ENCODE measurements around the gene PFN3. TPM values are rescaled to one million over a fixed set of nuclear protein-coding genes. Genes with fewer than 3 reads are reported as not detected.

PFN3 gene
- total and polyA plus RNA-seq, 2 experiments from 2014 or later: 1.9 to 2.0 TPM

GRCh38 chr5:177359860-177360259 is 40.6 kb downstream of the PFN3 start (continued):
- TF ChIP-seq ZNF462 (CRISPR knock-in tag; IDR thresholded peaks at IDR 0.05) (no peak), EZH2 (IDR thresholded peaks at IDR 0.05; ENCODE audit: low read depth, unreplicated experiment) (no peak), JUNB (IDR thresholded peaks at IDR 0.05; ENCODE audit: unreplicated experiment) (no peak)

DNA sequence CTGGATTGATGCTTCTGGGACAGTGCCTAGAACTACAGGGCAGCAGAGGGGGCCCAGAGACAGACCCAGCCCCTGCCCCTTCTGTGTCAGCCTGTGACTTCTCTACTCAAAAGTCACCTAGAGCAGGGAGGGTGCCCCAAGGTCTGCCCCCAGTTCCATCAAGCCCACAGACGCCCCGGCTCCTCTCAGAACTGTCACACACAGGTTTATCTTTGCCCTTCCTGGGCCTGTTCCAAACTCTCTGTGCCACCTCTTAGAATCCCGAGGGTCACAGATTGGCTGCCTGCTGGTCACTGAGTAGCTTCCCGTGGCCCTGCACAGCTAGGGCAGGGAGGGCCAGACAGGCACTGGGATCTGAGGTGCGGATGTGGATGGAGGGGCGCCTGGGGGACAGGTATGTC is 41.0 kb downstream of the PFN3 start:
- Mint-ChIP-seq H3K27me3 (ENCODE audit: insufficient read depth, low read depth, poor library complexity) (peaks cover 22% of the 10 kb centered on the region), H3K27ac (no peak overlapping the region)
- H3K27me3 ChIP-seq (ENCODE audit: insufficient read depth): peaks cover 5% of the 10 kb centered on the region

More for the DNA sequence above, 41.0 kb downstream of the PFN3 start:
- DNase-seq (ENCODE audit: low spot score) (no peak), ATAC-seq (no peak)
- TF ChIP-seq ZNF331 (CRISPR knock-in tag; IDR thresholded peaks at IDR 0.05; ENCODE audit: low read depth) (no peak), ZNF114 (CRISPR knock-in tag; IDR thresholded peaks at IDR 0.05) (no peak), ZNF462 (CRISPR knock-in tag; IDR thresholded peaks at IDR 0.05) (no peak), CREB1 (CRISPR knock-in tag; IDR thresholded peaks at IDR 0.05; ENCODE audit: low read depth) (no peak), POLR2AphosphoS5 (IDR thresholded peaks at IDR 0.05; ENCODE audit: low read depth) (no peak), STAT1 (IDR thresholded peaks at IDR 0.05; ENCODE audit: unreplicated experiment) (no peak), ETS1 (IDR thresholded peaks at IDR 0.05) (no peak), NANOG (IDR thresholded peaks at IDR 0.05; ENCODE audit: borderline replicate concordance) (no peak)
- no peak overlapping the region; the same call in 2 of the 3 replicates for H3K4me3 Mint-ChIP-seq
- Histone ChIP-seq H3K36me3 (ENCODE audit: insufficient read depth) (no peaks in the 10 kb centered on the region), H2AFZ (no peak overlapping the region), H4K20me1 (replicated peaks; ENCODE audit: insufficient read depth) (no peaks in the 10 kb centered on the region), H3K79me2 (replicated peaks; ENCODE audit: insufficient read depth) (no peaks in the 10 kb centered on the region), H3K4me3 (no peak overlapping the region), H3K9me2 (ENCODE audit: insufficient read depth) (peaks cover 4% of the 10 kb centered on the region; the same call in 1 of the 2 replicates), H3K4me1 (ENCODE audit: insufficient read depth) (peaks cover 21% of the 10 kb centered on the region), H3K4me2 (no peak overlapping the region), H3K27ac (ENCODE audit: low read depth) (no peak overlapping the region), H3F3A (replicated peaks; ENCODE audit: low read depth) (peaks cover 11% of the 10 kb centered on the region; the same call in 1 of the 2 replicates)
- H3K4me1 Mint-ChIP-seq: peaks cover 22% of the 10 kb centered on the region
- no peaks in the 10 kb centered on the region for H3K36me3 Mint-ChIP-seq (ENCODE audit: low read depth)
- no peaks in the 10 kb centered on the region; the same call in 2 of the 3 replicates for H3K9me3 Mint-ChIP-seq

Measured in GM23338 (cell line).